Inferior parietal cortex (tissue), 1 donor: Measurements from ENCODE around the gene GPRC5A.
"Not testable (repeated sequence)": the region's sequence is repeated elsewhere in the genome, so short reads cannot be mapped to it uniquely, and the experiment has no call there.

Experiments
- DNase-seq: peaks from one replicate; pipeline ENCODE4 v3.0.0-alpha.2; 2016; ENCODE audit errors: extremely low spot score

The GPRC5A gene, protein sequence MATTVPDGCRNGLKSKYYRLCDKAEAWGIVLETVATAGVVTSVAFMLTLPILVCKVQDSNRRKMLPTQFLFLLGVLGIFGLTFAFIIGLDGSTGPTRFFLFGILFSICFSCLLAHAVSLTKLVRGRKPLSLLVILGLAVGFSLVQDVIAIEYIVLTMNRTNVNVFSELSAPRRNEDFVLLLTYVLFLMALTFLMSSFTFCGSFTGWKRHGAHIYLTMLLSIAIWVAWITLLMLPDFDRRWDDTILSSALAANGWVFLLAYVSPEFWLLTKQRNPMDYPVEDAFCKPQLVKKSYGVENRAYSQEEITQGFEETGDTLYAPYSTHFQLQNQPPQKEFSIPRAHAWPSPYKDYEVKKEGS

DNA sequence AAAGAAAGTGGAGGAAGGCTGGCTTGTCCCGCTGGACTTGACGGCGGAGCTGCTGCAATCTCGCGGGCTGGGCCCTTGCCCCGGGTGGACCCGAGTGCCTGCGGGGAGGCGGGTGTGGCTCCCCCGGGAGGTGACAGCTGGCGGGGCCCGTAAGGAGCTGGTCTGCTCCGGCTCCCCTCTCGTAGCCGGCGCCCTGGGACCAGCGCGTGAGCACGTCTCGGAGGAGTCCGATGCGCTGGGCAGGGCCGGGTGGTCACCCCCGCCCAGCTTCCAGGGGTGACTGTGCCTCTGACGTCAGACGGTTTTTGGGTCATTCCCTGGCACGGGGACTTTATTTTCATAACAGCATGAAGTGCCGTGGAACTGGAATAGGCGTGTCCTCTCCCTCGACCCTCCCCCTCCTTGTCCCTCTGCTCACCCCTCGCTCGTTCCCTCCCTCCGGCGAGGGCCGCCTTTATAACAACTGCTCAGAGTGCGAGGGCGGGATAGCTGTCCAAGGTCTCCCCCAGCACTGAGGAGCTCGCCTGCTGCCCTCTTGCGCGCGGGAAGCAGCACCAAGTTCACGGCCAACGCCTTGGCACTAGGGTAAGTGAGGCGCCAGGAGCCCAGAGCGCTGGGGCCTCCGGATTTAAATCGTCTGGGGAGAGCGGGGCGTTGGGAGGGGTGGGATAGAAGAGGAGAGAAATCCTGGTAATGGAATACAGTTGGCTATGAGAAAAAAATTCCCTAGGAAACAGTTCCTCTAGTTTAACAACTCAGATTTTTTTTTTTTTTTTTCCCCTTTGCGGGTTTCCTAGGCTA, at the start of gene GPRC5A:
Gene GPRC5A (plus strand): TSS at position 483 of the 801 bp plus-strand sequence. CDS start 16,688 bp downstream, outside the sequence.
- no peak for DNase-seq

DNA sequence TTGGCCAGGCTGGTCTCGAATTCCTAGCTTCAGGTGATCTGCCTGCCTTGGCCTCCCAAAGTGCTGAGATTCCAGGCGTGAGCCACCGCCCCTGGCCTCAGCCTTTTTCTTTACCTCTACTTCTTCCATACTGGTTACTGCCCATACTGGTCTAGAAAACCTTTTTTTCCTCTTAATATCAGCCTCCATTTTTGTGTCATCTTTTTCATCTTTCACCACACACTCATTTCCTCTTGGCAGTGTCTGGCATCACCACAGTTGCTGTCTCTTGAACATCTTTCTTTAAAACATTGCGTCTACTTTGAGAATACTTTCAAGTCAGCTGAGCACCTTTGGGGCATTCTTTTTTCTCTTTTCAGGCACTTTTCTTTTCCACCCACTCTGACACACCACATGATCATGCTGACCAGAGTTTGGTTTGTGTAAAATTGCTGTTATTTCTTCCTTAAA, 45.5 kb upstream of the GPRC5A start:
- no peak for DNase-seq

DNA sequence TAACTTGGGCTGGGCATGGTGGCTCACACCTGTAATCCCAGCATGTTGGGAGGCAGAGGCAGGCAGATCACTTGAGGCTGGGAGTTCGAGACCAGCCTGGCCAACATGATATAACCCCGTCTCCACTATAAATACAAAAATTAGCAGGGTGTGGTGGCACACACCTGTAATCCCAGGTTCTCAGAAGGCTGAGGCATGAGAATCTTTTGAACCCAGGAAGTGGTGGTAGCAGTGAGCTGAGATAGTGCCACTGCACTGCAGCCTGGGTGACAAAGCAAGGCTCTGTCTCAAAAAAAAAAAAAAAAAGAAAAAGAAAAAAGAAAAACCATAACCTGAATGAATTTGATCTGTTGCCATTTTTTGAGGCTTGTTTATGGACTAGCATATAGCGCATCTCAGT, 44.6 kb upstream of the GPRC5A start:
- DNase-seq = not testable (repeated sequence)

DNA sequence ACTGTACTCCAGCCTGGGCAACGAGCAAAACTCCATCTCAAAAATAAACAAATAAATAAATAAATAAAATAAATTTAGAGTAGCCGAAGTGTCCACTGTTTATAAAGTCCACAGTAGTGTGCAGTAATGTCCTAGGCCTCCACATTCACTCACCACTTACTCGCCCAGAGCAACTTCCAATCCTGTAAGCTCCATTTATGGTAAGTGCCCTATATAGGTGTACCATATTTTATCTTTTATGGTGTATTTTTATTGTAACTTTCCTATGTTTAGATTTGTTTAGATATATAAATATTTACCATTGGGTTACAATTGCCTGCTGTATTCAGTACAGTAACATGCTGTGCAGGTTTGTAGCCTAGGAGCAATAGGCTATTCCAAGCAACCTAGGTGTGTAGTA, 37.9 kb upstream of the GPRC5A start:
- DNase-seq = no peak

DNA sequence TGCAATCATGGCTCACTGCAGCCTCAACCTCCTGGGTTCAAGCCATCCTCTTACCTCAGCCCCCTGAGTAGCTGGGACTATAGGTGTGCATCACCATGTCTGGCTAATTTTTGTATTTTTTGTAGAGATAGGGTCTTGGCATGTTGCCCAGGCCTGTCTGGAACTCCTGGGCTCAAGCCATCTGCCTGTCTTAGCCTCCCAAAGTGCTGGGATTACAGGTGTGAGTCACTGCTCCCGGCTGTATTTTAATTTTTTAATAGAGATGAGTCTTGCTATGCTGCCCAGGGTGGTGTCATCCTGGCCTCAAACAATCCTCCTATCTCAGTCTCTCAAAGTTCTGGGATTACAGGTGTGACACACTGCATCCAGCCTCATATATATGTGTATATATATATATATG, 31.7 kb upstream of the GPRC5A start:
- DNase-seq = no peak

DNA sequence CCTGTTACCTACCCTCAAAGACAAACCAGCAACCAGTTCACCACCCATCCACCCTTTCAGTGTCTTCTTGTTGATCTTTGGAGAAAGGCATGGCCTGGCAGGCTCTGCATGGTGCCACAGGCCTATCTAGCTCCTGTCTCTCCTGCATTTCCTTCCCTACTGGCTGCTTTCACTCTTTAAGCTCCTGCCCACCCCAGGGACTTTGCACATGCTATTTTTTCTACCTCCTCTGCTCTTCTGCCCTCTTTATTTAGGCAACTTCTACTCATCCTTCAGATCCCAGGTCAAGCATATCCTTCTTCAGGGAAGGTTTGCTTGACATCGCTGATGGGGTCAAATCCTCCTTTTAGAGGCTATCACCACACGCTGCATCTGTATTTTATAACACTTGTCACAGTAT, 27.1 kb upstream of the GPRC5A start:
- DNase-seq = no peak

DNA sequence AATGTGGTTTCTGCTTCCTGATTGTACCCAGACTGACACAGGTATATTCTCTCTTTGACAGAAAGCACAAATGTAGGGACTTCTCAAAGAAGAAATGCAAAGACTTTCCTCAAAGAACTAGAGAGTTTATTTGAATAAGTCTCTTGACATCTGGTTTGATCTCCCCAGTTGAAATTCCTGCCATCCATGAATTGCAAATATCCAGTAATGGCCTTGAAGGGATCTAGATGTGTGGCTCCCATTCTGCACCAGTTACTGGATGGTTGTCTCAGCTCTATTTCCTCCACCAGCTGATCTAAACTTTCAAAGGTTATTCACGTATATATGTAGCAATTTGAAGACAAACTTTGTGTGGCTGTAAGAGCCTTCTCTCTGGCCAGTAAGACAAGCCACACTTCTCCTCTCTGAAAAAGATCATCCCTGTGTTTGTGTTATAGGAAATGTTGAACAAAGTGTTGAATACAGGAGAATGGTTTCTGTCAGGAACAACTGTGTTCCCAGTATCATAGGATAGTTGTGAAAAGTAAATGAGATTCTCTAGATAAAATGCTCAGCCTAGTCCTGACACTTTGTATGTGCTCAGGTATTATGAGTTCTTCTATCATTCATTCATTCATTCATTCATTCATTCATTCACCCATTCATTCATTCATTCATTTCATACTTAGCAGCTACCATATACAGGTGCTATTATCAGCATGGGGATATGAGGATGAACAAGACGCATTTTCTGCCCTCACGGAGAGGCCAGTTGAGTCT, 22.7 kb upstream of the GPRC5A start:
- no peak for DNase-seq

DNA sequence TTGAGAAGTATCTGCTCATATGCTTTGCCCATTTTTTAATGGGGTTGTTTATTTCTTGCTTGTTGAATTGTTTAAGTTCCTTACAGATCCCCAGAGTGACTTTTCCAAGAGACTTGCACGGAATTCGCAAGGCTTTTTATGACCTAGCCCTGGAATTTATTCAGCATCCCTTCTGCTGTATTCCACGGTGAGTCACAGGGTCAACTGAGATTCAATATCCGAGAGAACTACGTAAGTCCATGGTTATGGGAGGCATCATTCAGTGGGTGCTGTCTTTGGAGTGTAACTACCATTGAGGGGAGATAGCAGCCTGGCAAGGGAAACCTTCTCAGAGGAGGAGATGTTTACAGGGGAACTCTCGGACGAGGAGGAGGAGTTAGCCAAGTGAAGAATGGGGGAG, 20.9 kb upstream of the GPRC5A start:
- DNase-seq = no peak

DNA sequence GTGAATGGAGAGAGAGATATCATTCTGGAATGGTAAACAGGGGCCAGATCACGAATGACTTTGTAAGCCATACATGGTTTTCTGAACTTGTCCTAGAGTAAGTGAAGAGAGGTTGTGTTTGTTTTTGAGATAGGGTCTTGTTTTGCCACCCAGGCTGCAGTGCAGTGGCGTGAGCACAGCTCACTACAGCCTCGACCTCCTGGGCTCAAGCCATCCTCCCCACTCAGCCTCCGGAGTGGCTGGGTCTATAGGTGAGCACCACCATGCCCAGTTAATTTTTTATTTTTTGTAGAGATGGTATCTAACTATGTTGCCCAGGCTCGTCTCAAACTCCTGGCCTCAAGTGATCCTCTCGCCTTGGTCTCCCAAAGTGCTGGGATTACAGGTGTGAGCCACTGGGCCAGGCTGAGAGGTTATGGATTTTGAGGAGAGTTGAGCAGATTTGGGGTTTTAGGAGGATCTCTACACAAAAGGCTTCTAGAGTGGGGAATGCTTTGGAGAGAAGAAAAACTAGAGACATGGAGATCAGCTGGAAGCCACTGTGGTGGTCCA, 19.7 kb upstream of the GPRC5A start:
- DNase-seq = no peak

DNA sequence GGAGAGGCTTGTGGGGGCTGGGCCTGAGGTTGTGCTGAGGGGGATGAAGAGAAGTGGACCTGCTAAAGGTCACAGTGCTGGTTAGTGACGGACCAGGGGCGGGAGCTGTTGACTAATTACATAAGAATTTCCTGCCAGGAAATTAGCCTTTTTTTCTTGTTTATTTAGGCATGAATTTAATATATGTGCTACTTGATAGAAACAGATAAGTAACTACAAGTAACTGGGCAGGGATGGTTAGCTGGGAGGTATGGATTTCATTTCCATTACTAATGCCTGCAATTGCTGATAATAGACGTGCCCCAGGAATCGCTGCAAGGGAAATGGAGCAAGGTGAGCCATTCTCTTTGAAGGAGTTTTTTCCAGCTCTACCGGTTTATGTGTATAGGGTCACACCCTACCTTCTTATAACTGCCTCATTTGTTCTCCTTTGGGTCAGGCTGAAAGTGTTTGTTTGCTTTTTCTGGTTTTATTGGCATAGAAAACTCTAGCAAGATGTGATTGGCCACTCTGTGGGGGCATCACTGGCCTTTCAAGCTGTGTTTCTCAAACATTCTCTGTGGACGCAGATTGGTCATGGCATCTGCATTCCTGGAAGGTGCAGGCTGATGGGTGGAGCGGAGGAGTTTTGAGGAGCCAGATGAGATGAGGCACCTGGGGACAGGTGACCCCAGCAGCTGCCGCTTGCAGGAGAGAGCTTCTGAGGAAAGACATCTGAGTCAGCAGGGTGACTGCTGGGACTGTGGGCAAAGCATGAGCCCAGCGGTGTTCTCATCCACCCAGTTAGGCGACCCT, 19.0 kb upstream of the GPRC5A start:
- DNase-seq = no peak

DNA sequence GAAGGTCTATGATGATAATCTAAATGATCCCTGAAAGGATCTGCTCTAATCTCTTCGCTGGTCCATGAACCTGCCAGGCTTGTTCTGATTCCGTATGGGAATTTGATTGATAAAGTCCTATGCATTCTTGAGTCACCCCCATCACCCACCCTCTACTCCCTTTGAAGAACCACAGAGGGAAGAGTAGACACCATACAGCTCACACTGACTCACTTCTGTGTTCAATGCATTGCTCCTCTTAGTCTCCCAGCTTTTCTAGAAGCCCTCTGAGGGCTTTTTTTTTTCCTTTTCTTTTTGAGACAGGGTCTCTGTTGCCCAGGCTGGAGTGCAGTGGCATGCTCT, 18.5 kb upstream of the GPRC5A start:
- no peak for DNase-seq

DNA sequence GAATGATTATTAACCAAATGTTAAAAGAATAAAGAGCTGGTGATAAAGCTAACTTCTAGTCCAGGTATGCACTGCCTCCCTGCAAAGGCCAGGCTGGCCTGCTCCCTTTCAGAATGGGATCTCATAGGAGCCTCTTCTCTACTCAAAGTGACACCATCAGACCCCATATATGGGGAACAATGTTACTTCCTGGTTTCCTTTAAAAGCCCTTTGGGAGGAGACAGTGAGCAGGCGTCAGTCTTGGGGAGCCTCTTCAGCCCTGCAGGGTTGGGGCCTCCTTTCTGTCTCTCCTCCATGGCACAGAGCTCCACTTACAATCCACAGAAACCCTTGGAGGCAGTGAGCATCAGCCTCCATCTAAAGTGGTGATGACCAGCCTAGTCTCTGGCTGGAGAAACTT, 17.3 kb upstream of the GPRC5A start:
- no peak for DNase-seq

DNA sequence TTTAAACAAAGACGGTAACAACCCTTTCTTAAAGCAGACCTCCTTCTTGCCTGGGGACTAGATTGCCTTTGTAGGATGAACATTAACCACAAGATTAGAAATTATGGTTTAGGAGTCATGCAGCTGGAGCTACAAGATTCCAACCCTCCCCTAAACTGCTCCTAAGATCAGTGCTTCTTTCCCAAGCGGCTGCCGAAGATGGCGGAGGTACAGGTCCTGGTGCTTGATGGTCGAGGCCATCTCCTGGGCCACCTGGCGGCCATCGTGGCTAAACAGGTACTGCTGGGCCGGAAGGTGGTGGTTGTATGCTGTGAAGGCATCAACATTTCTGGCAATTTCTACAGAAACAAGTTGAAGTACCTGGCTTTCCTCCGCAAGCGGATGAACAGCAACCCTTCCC, 16.1 kb upstream of the GPRC5A start:
- not testable (repeated sequence) for DNase-seq

DNA sequence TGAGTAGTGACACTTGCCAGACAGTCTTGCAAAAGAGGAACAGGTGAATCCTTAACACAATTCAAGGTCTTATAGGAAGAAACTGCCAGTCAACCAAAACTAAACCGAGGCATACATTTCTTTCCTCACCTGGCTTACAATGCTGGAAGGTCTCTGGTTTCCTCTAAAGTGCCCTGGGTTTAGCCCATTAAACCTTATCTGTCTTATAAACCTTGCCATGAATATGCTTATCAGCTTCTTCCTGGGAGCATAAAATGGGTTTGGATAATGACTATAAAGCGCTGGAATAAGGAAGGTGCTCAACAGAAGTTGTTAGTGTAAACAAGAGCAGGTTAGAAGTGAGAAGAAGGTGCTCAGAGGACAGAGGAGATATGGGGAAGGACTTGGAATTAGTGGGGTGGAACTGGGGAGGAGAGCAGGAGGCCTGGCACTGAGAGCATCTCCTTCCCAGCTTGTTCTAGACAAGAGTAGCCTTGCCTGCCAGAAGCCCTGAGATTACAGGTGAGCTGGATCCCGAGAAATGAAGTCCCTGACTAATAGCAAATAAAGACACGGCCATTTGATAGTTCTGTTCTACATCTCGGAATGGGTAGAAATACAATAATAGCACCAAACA, 14.1 kb upstream of the GPRC5A start:
- no peak for DNase-seq

DNA sequence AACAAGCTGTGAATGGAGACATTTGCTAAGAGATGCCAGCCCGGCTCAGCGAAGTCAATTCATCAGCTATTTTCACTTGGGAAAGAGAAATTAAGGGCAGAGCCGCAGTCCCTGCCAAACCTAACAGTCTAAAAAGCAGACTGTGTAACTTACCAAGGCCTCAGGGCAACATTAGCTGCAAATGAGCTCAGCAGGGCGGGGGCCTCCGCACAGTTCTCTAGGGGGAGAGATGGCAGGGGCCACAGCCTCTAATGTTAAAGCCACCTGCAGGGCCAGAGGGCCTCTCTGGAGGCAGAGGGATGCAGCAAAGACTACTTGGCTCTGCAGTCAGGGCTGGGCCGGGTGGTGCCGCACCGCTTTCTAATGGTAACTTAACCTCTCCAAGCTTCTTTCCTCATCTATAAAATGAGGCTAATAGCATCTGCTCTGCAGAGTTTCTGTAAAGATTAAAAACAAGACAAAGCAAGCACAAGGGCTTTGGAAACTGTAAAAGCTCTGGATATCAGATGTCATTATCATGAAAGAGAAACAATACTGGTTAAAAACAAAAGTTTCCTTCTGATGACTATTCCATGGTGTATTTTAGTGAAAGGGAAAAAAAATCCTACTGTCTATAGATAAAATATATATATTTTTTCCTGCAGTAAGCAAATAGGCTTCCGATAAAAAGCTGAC, 13.4 kb upstream of the GPRC5A start:
- DNase-seq = no peak

DNA sequence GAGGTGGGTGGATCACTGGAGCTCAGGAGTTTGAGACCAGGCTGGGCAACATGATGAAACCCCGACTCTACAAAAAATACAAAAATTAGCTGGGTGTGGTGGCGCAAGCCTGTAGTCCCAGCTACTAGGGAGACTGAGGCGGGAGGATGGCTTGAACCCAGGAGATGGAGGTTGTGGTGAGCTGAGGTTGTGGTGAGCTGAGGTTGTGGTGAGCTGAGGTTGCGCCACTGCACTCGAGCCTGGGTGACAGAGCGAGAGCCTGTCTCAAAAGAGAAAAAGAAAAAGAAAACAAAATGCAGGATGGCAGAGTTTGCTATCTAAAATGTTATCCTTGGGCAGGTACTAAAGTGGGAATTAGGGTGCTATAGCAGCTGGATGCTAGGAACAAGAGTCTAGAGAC, 10.8 kb upstream of the GPRC5A start:
- no peak for DNase-seq

DNA sequence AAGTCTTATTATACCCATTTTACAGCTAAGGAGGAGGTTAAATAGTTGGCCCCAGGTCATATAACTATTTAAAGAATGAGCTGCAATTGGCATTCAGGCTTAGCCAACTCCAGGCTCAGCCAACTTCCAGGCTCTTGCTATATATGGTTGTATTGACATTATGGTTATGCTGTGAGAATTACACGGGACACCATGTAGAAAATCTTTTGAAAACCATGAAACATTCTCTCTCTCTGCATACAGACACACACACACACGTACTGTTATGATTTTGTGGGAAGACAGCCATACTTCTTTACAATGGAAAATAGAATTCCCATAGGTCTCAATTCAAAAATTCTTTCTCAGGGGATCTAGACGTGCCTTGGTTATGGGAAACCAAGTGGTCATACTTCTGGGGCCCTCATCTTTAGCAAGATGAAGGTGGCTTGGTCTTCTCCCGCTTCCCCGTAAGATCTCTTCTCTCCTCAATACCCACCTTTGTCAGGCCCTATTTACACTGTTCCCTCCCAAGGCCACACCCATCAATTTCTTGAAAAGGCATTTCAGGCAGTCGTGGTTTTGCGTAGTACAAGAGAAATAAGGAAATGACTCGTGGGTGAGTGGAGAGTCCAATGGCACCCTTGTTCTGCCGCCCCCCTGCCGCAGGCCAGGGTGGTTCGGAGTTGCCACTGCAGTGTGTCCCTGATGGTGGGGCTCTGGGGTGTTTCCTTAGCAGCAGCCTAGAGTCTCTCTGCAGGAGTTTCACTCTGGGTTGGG, 10.0 kb upstream of the GPRC5A start:
- no peak for DNase-seq

DNA sequence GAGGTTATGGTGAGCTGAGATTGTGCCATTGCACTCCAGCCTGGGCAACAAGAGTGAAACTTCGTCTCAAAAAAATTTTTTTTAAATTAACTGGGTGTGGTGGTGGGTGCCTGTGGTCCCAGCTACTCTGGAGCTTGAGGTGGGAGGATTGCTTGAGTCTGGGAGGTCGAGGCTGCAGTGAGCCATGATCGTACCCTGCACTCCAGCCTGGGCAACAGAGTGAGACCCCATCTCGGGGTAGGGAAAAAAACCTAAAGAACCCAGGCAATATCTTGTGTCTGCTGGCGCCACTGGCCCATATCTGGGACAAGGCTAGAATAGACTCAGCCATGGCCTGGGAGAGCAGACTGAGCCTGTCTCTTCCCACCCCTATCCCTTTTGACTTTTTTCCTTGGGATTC, 9.1 kb upstream of the GPRC5A start:
- no peak for DNase-seq

DNA sequence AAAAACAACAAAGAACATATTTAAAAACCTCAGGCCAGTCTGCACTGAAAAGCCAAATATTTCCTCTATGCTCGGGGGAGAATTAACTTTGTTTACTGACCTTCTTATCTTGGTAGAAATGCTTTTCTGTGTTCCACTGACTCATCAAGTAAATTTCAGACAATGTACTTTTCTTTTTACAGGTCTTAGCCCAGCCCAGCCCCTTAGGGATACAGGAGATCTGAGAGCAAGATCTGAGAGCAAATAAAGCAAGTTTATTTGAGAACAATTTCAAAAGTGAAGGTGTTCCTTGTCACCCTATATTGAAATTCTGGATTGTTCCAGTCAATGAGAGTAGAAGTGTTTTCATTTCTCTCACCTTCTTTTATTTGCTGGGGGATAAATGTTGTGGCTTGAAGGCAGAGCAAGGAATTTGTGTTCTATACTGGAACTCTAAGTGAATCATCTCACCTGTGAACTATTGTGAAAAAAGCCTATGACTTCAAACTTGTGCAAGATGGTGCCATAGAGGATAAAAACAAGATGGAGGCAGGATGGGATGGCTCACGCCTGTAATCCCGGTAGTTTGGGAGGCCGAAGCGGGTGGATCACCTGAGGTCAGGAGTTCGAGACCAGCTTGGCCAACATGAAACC, 7.9 kb upstream of the GPRC5A start:
- no peak for DNase-seq
